H9 (cell line): ENCODE data around the gene FBN1. TPM values are rescaled to one million over a fixed set of nuclear protein-coding genes. Genes with fewer than 3 reads are reported as not detected.

Source experiments
- DNase-seq: peaks from one replicate; pipeline ENCODE4 v3.0.0-alpha.2; 2017
- H2AFZ ChIP-seq: one replicate; pipeline ENCODE4 v1.6.1; 2013; ENCODE audit warnings: mild to moderate bottlenecking, low read length, control low read depth, moderate library complexity
- H2AK5ac ChIP-seq: 2 replicates; pipeline ENCODE4 v1.6.1; 2013; ENCODE audit warnings: low read length, control low read depth, mixed read lengths; ENCODE audit not compliant: insufficient read length
- H2BK120ac ChIP-seq: one replicate; pipeline ENCODE4 v1.6.1; 2013; ENCODE audit warnings: low read depth, mild to moderate bottlenecking, low read length, control low read depth, inconsistent platforms; ENCODE audit not compliant: poor library complexity, severe bottlenecking
- H2BK12ac ChIP-seq: 2 replicates; pipeline ENCODE4 v1.6.1; 2013; ENCODE audit warnings: low read length, control low read depth, mixed read lengths, low read depth; ENCODE audit not compliant: insufficient read length
- H2BK15ac ChIP-seq: 2 replicates; pipeline ENCODE4 v1.6.1; 2013; ENCODE audit warnings: low read depth, low read length, control low read depth
- H2BK20ac ChIP-seq: one replicate; pipeline ENCODE4 v1.6.1; 2013; ENCODE audit warnings: low read depth, mild to moderate bottlenecking, low read length, control low read depth, inconsistent platforms; ENCODE audit not compliant: poor library complexity, severe bottlenecking
- H2BK5ac ChIP-seq: 2 replicates; pipeline ENCODE4 v1.6.1; 2013; ENCODE audit warnings: low read length, control low read depth, mixed read lengths; ENCODE audit not compliant: insufficient read length
- H3K14ac ChIP-seq: 2 replicates; pipeline ENCODE4 v1.6.1; 2013; ENCODE audit warnings: low read length, control low read depth; ENCODE audit not compliant: insufficient read depth
- H3K18ac ChIP-seq: 2 replicates; pipeline ENCODE4 v1.6.1; 2013; ENCODE audit warnings: low read depth, mild to moderate bottlenecking, mixed read lengths, low read length, control low read depth; ENCODE audit not compliant: insufficient read length
- H3K23ac ChIP-seq: 2 replicates; pipeline ENCODE4 v1.6.1; 2013; ENCODE audit warnings: low read length, control low read depth, mixed read lengths, low read depth; ENCODE audit not compliant: insufficient read length
- H3K23me2 ChIP-seq: 2 replicates; pipeline ENCODE4 v1.6.1; 2013; ENCODE audit warnings: low read depth, mild to moderate bottlenecking, mixed read lengths, low read length, control low read depth; ENCODE audit not compliant: insufficient read length, poor library complexity, severe bottlenecking
- H3K27ac ChIP-seq: 2 replicates; pipeline ENCODE4 v1.5.1; 2013; ENCODE audit warnings: low read length, control low read depth, mixed read lengths, low read depth; ENCODE audit not compliant: insufficient read length
- H3K27me3 ChIP-seq: 2 replicates; pipeline ENCODE4 v1.6.1; 2013; ENCODE audit warnings: low read length, control low read depth, inconsistent platforms; ENCODE audit not compliant: insufficient read depth
- H3K4ac ChIP-seq: 2 replicates; pipeline ENCODE4 v1.6.1; 2013; ENCODE audit warnings: low read depth, mild to moderate bottlenecking, control low read depth, inconsistent platforms, low read length, moderate library complexity
- H3K4me1 ChIP-seq: 2 replicates; pipeline ENCODE4 v1.6.1; 2013; ENCODE audit warnings: low read length, control low read depth, inconsistent platforms; ENCODE audit not compliant: insufficient read depth
- H3K4me2 ChIP-seq: 2 replicates; pipeline ENCODE4 v1.6.1; 2013; ENCODE audit warnings: low read length, control low read depth, mixed read lengths; ENCODE audit not compliant: insufficient read length, insufficient read depth
- H3K56ac ChIP-seq: 2 replicates; pipeline ENCODE4 v1.6.1; 2013; ENCODE audit warnings: low read depth, mild to moderate bottlenecking, mixed read lengths, low read length, control low read depth; ENCODE audit not compliant: insufficient read length
- H3K79me1 ChIP-seq: 2 replicates; pipeline ENCODE4 v1.6.1; 2013; ENCODE audit warnings: low read depth, mild to moderate bottlenecking, moderate library complexity, low read length, control low read depth, inconsistent platforms; ENCODE audit not compliant: insufficient read depth, poor library complexity, severe bottlenecking
- H3K79me2 ChIP-seq: 2 replicates; pipeline ENCODE4 v1.6.1; 2013; ENCODE audit warnings: low read length, control low read depth, inconsistent platforms; ENCODE audit not compliant: insufficient read depth
- H3K9ac ChIP-seq: 2 replicates; pipeline ENCODE4 v1.6.1; 2013; ENCODE audit warnings: low read length, control low read depth, mixed read lengths; ENCODE audit not compliant: insufficient read length; ENCODE audit errors: extremely low read depth
- H3K9me3 ChIP-seq: one replicate; pipeline ENCODE4 v1.6.1; 2013; ENCODE audit warnings: low read depth, low read length, inconsistent platforms; ENCODE audit not compliant: control insufficient read depth
- H3T11ph ChIP-seq: one replicate; pipeline ENCODE4 v1.6.1; 2013; ENCODE audit warnings: mild to moderate bottlenecking, low read length, control low read depth, inconsistent platforms
- H4K20me1 ChIP-seq: one replicate; pipeline ENCODE4 v1.6.1; 2013; ENCODE audit not compliant: control insufficient read depth, insufficient read length, insufficient read depth
- H4K5ac ChIP-seq: 2 replicates; pipeline ENCODE4 v1.6.1; 2013; ENCODE audit warnings: low read depth, mild to moderate bottlenecking, mixed read lengths, low read length, control low read depth; ENCODE audit not compliant: insufficient read length
- H4K8ac ChIP-seq: replicated peaks from 2 replicates; pipeline ENCODE4 v1.6.1; 2013; ENCODE audit warnings: low read length, control low read depth, mixed read lengths, low read depth; ENCODE audit not compliant: insufficient read length
- H4K91ac ChIP-seq: 2 replicates; pipeline ENCODE4 v1.6.1; 2013; ENCODE audit warnings: low read depth, mild to moderate bottlenecking, moderate library complexity, mixed read lengths, low read length, control low read depth; ENCODE audit not compliant: insufficient read length
- H3K27ac Mint-ChIP-seq, 3 experiments: 2 replicates in 2 of 3; 3 replicates in 1 of 3; pipeline ENCODE4 v1.8.0; 2020 to 2021; ENCODE audit warnings: mixed read lengths in 3 of 3, mild to moderate bottlenecking in 1 of 3, moderate library complexity in 1 of 3
- H3K27me3 Mint-ChIP-seq: 2 replicates; pipeline ENCODE4 v1.8.0; 2021; ENCODE audit warnings: low read depth, mild to moderate bottlenecking, moderate library complexity, mixed read lengths
- H3K36me3 Mint-ChIP-seq, 3 experiments: 2 replicates in 2 of 3; 3 replicates in 1 of 3; pipeline ENCODE4 v1.8.0; 2020 to 2021; ENCODE audit warnings: low read depth in 3 of 3, mixed read lengths in 3 of 3; ENCODE audit not compliant: insufficient read depth in 1 of 3
- H3K4me1 Mint-ChIP-seq, 2 experiments: 2 replicates each; pipeline ENCODE4 v1.8.0; 2020; ENCODE audit warnings: mixed read lengths in 2 of 2
- H3K4me3 Mint-ChIP-seq, 2 experiments: 2 replicates in 1 of 2; 3 replicates in 1 of 2; pipeline ENCODE4 v1.8.0; 2020 to 2021; ENCODE audit warnings: mild to moderate bottlenecking in 2 of 2, mixed read lengths in 2 of 2, moderate library complexity in 1 of 2
- H3K9me3 Mint-ChIP-seq, 2 experiments: 2 replicates in 1 of 2; 3 replicates in 1 of 2; pipeline ENCODE4 v1.8.0; 2020; ENCODE audit warnings: mild to moderate bottlenecking in 2 of 2, mixed read lengths in 2 of 2, moderate library complexity in 1 of 2
- CTCF ChIP-seq: fragments of 200-600 bp; sonication (generic); conservative IDR thresholded peaks from 3 replicates; pipeline ENCODE4 v1.8.0; 2021; ENCODE audit warnings: antibody characterized with exemption, mild to moderate bottlenecking
- WGBS: extraction: QIAGEN DNeasy Blood & Tissue Kit; methylation state at CpG from one replicate; pipeline ENCODE4 v1.1.7; 2013; ENCODE audit warnings: missing lambda C conversion rate, low lambda C conversion rate, mixed read lengths; ENCODE audit not compliant: insufficient read length; ENCODE audit errors: extremely low coverage; 5-methylcytosine and 5-hydroxymethylcytosine counted together
- total RNA-seq: library from RNA; stranded (reverse); gene quantifications from 2 replicates; pipeline ENCODE4 v1.2.1, GENCODE V29; 2021

The FBN1 gene
- total RNA-seq, 1 experiment from 2014 or later: 3.6 TPM

GRCh38 chr15:48636511-48636910 is 9.0 kb downstream of the FBN1 start:
- Histone ChIP-seq H3K23me2 (no peaks in the 10 kb centered on the region), H2BK15ac (no peak overlapping the region), H3K79me1 (no peaks in the 10 kb centered on the region), H3K27ac (no peak overlapping the region), H2AFZ (no peak overlapping the region), H2BK20ac (no peak overlapping the region), H4K5ac (no peak overlapping the region), H3T11ph (no peak overlapping the region), H2BK120ac (no peak overlapping the region), H3K27me3 (no peaks in the 10 kb centered on the region), H2BK5ac (no peak overlapping the region), H3K9ac (no peak overlapping the region), H3K14ac (no peak overlapping the region), H3K23ac (no peak overlapping the region), H3K56ac (no peak overlapping the region), H4K91ac (no peak overlapping the region), H3K18ac (no peak overlapping the region), H3K4me2 (no peak overlapping the region), H4K8ac (no peak overlapping the region), H4K20me1 (no peaks in the 10 kb centered on the region), H3K4me1 (0 out of 2 replicates have a peak, but pooled peaks cover 2% of the 10 kb centered on the region), H3K4ac (no peak overlapping the region), H2AK5ac (no peak overlapping the region), H3K79me2 (no peaks in the 10 kb centered on the region), H3K9me3 (no peaks in the 10 kb centered on the region), H2BK12ac (no peak overlapping the region)
- H3K27me3 Mint-ChIP-seq: peaks cover 2% of the 10 kb centered on the region; the same call in 1 of the 2 replicates
- WGBS: no CpG with 5 or more reads among the region's 5 CpGs
- H3K27ac Mint-ChIP-seq: peak overlapping the region in 1 of 3 experiments; percentile 38; a peak in 1 of 7 replicates
- H3K4me3 Mint-ChIP-seq: no peak overlapping the region
- H3K9me3 Mint-ChIP-seq: no peaks in the 10 kb centered on the region
- no peak for DNase-seq
- peaks cover 3 to 11% of the 10 kb centered on the region in 2 experiments; a peak in 3 of 4 replicates for H3K4me1 Mint-ChIP-seq
- no peak for TF ChIP-seq CTCF
- no peaks in the 10 kb centered on the region for H3K36me3 Mint-ChIP-seq
